Measurements from ENCODE around the gene RMND5B. TPM values are rescaled to one million over a fixed set of nuclear protein-coding genes. Genes with fewer than 3 reads are reported as not detected.

The RMND5B gene
- total and polyA plus RNA-seq, 7 donors = 43.5 to 80.2 (median 53.6) TPM

- intact Hi-C loops (cut with DNase I) = no loop called here
- H3K36me3 ChIP-seq (ENCODE audit: insufficient read depth in 1 of 2, low read depth in 1 of 2) = peaks cover 3 to 96% of the 10 kb centered on the region in 2 donors
- H3K27me3 ChIP-seq (ENCODE audit: insufficient read depth in 3 of 3, low read length in 2 of 3) = no peaks in the 10 kb centered on the region
- ATAC-seq (no peak), DNase-seq (no peak)
- no peaks in the 10 kb centered on the region for H3K9me3 ChIP-seq
- H3K4me1 ChIP-seq = peaks cover 20% of the 10 kb centered on the region
- TF ChIP-seq CTCF (IDR thresholded peaks at IDR 0.05) = no peak
- 96 to 97% (median 97%) methylated on average over 4 of the region's 4 CpGs for WGBS, 3 donors
- no peak overlapping the region for H3K4me3 ChIP-seq
- H3K27ac ChIP-seq = no peak overlapping the region
Observed at GRCh38 chr5:178141550-178141949, 10.7 kb downstream of the RMND5B start.

GRCh38 chr5:178142642-178143041, 11.8 kb downstream of the RMND5B start:
- no peaks in the 10 kb centered on the region for H3K27me3 ChIP-seq (ENCODE audit: insufficient read depth in 3 of 3, low read length in 2 of 3)
- no peak for ATAC-seq
- DNase-seq = no peak
- H3K4me1 ChIP-seq = peaks cover 20% of the 10 kb centered on the region
- no peak overlapping the region for H3K27ac ChIP-seq
- TF ChIP-seq CTCF (IDR thresholded peaks at IDR 0.05) = no peak
- H3K9me3 ChIP-seq = no peaks in the 10 kb centered on the region
- H3K36me3 ChIP-seq (ENCODE audit: insufficient read depth in 1 of 2, low read depth in 1 of 2) = peaks cover 3 to 99% of the 10 kb centered on the region in 2 donors
- intact Hi-C loops (cut with DNase I) = no loop called here
- H3K4me3 ChIP-seq = no peak overlapping the region
- 79 to 85% (median 82%) methylated on average over 20 of the region's 20 CpGs for WGBS, 3 donors

GRCh38 chr5:178143246-178143645, 12.4 kb downstream of the RMND5B start:
- Histone ChIP-seq H3K27ac (peak overlapping the region; percentile 82), H3K9me3 (no peaks in the 10 kb centered on the region), H3K4me3 (no peak overlapping the region), H3K27me3 (ENCODE audit: insufficient read depth in 3 of 3, low read length in 2 of 3) (no peaks in the 10 kb centered on the region), H3K4me1 (peaks cover 20% of the 10 kb centered on the region), H3K36me3 (ENCODE audit: insufficient read depth in 1 of 2, low read depth in 1 of 2) (peaks cover 3 to 99% of the 10 kb centered on the region in 2 donors)
- intact Hi-C loops (cut with DNase I) = no loop called here
- 57 to 61% (median 58%) methylated on average over 6 of the region's 6 CpGs for WGBS, 3 donors
- no peak for ATAC-seq
- TF ChIP-seq CTCF (IDR thresholded peaks at IDR 0.05) = no peak
- DNase-seq = no peak

GRCh38 chr5:178143901-178144300, 13.1 kb downstream of the RMND5B start:
- 13 to 20% (median 16%) methylated on average over 10 of the region's 10 CpGs for WGBS, 3 donors
- ATAC-seq = peak; percentile 86 to 98 (median 90)
- no peaks in the 10 kb centered on the region for H3K27me3 ChIP-seq (ENCODE audit: insufficient read depth in 3 of 3, low read length in 2 of 3)
- DNase-seq = peak; percentile 57 to 84
- no peak overlapping the region for H3K4me3 ChIP-seq
- peak overlapping the region; percentile 82 for H3K27ac ChIP-seq
- TF ChIP-seq CTCF (IDR thresholded peaks at IDR 0.05) = no peak
- H3K4me1 ChIP-seq = peaks cover 20% of the 10 kb centered on the region
- peaks cover 3 to 100% of the 10 kb centered on the region in 2 donors for H3K36me3 ChIP-seq (ENCODE audit: insufficient read depth in 1 of 2, low read depth in 1 of 2)
- no peaks in the 10 kb centered on the region for H3K9me3 ChIP-seq
- intact Hi-C loops (cut with DNase I) = no loop called here
